Sigmoid colon (tissue), 4 donors: ENCODE measurements around the gene PKP1.

ENCODE experiments used
- POLR2A ChIP-seq, 2 donors: fragments of 450-650 bp; IDR thresholded peaks; one replicate each; pipeline ENCODE4 v1.6.1; 2016; ENCODE audit warnings: antibody characterized with exemption in 2 of 2, mild to moderate bottlenecking in 2 of 2, moderate library complexity in 2 of 2
- POLR2AphosphoS5 ChIP-seq, 4 donors: sonication (generic); formaldehyde crosslinking; IDR thresholded peaks; one replicate each; pipeline ENCODE4 v1.6.1; 2017; ENCODE audit warnings: antibody characterized with exemption in 4 of 4
- TF ChIP-seq, protein P1 (sequence below), 4 experiments: fragments of 450-650 bp in 3 of 4; fragments of 200-600 bp in 1 of 4; IDR thresholded peaks; one replicate each; pipeline ENCODE4 v1.5.1; 2016 to 2019; ENCODE audit warnings: antibody characterized with exemption in 4 of 4, mild to moderate bottlenecking in 3 of 4, moderate library complexity in 2 of 4

DNA sequence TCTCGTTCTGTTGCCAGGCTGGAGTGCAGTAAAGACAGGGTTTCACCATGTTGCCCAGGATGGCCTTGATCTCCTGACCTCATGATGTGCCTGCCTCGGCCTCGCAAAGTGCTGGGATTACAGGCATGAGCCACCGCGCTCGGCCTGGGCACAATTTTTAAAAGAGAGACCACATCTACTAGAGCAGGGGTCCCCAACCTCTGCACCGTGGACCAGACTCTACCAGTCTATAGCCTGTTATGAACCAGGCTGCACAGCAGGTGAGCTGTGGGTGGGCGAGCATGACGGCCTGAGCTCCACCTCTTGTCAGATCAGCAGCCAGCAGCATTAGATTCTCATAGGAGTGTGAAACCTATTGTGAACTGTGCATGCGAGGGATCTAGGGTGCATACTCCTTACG lies 73.4 kb downstream of the PKP1 start:
- TF ChIP-seq, protein P1, sequence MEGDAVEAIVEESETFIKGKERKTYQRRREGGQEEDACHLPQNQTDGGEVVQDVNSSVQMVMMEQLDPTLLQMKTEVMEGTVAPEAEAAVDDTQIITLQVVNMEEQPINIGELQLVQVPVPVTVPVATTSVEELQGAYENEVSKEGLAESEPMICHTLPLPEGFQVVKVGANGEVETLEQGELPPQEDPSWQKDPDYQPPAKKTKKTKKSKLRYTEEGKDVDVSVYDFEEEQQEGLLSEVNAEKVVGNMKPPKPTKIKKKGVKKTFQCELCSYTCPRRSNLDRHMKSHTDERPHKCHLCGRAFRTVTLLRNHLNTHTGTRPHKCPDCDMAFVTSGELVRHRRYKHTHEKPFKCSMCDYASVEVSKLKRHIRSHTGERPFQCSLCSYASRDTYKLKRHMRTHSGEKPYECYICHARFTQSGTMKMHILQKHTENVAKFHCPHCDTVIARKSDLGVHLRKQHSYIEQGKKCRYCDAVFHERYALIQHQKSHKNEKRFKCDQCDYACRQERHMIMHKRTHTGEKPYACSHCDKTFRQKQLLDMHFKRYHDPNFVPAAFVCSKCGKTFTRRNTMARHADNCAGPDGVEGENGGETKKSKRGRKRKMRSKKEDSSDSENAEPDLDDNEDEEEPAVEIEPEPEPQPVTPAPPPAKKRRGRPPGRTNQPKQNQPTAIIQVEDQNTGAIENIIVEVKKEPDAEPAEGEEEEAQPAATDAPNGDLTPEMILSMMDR (IDR thresholded peaks at IDR 0.05) = no peak
- no peak for TF ChIP-seq POLR2A (IDR thresholded peaks at IDR 0.05)
- no peak for TF ChIP-seq POLR2AphosphoS5 (IDR thresholded peaks at IDR 0.05)
